ENCODE data around the gene METRN. TPM values are rescaled to one million over a fixed set of nuclear protein-coding genes. Genes with fewer than 3 reads are reported as not detected.
A peak's percentile ranks its signal among the peaks of the same experiment; 100 is the strongest.

The METRN gene
- polyA plus RNA-seq, 1 donor (not counting 4 experiments of a cell fraction or from before 2014, with no cell fraction given) = 42.1 TPM

DNA sequence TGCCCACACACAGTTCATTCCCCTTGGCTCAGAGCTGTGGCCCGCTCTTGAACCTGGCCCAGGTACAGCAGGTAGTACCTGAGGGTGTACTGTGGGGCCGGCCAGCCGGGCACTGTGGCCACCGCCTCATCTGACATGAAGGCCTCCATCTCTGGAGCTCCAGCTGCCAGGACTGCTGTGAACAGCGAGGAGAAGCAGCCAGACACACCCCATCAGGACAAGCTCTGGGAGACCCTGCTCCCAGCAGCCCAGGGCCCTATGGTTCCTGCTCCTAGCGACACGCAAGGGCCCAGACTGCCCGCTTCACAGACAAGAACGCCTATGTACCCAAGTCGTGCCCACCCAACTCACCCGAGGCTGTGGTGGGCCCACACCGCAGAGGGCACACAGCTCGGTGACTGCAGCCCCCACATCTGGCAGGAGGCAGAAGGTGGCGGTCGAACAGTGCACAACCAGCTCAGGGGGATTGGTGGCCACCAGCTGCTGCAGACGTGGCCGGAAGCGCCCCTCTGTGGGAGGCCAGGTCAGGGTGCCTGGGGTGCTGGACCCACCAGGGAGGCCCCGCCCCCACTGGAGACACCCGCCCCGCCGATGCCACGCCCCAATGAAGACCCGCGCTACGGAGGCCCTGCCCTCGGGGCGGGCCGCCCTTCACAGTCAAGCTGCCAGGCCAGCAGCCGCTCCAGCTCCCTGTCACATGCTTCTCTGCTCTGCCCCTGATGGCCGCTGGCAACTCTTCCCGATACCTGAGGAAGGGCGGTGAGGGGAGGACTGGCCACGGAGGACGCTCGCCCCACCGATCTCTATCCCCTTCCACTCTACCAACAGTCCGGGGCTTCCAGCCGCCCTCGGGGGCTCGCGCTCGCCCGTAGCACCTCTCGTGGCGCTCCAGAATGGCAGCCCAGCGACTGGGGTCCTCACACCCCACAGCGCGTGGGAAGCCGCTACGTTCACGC lies 35.8 kb upstream of the METRN start:
- FAIRE-seq (no peak), DNase-seq (ENCODE audit: low read depth, low spot score) (no peak)

GRCh38 chr16:679814-680624 lies 34.9 kb upstream of the METRN start, which contains the start of gene STUB1:
TSS of gene STUB1 (plus strand) at chr16:680410. CDS start at chr16:680526, 116 bp downstream.
- H3K27ac ChIP-seq (ENCODE audit: control insufficient read depth, insufficient read depth, low read length) = peak within 1 kb of the TSS; percentile 64
- H3K9ac ChIP-seq (ENCODE audit: control insufficient read depth, extremely low read depth, insufficient read depth, low read length) = peak within 1 kb of the TSS; percentile 82
- peaks cover 49% of the 10 kb centered on the region for H3K4me1 ChIP-seq (ENCODE audit: control insufficient read depth, extremely low read depth, insufficient read depth, low read length)
- no peaks in the 10 kb centered on the region for H3K9me1 ChIP-seq (ENCODE audit: control insufficient read depth, extremely low read depth, insufficient read depth, low read length)
- H4K20me1 ChIP-seq (ENCODE audit: control insufficient read depth, extremely low read depth, insufficient read depth, low read length) = peaks cover 16% of the 10 kb centered on the region
- H3K4me2 ChIP-seq (ENCODE audit: control insufficient read depth, extremely low read depth, insufficient read depth, low read depth, low read length) = peak within 1 kb of the TSS; percentile 86
- peak within 1 kb of the TSS; percentile 87 for H2AFZ ChIP-seq (ENCODE audit: control insufficient read depth, low read length)
- no peaks in the 10 kb centered on the region for H3K27me3 ChIP-seq (ENCODE audit: control insufficient read depth, extremely low read depth, insufficient read depth, low read length)
- H3K9me3 ChIP-seq (ENCODE audit: control insufficient read depth, low read depth, low read length) = no peaks in the 10 kb centered on the region
- peaks cover 10 to 21% of the 10 kb centered on the region in 2 experiments for H3K36me3 ChIP-seq (ENCODE audit: control insufficient read depth in 2 of 2, extremely low read depth in 1 of 2, insufficient read depth in 2 of 2, low read length in 2 of 2)
- peaks cover 31% of the 10 kb centered on the region for H3K79me2 ChIP-seq (ENCODE audit: control insufficient read depth, insufficient read depth, low read length)
- H3K4me3 ChIP-seq (ENCODE audit: control insufficient read depth in 2 of 3, extremely low read depth in 1 of 3, insufficient read depth in 2 of 3, low read depth in 1 of 3, low read length in 3 of 3) = peak within 1 kb of the TSS; percentile 56 to 89 (median 88)
- no peak for TF ChIP-seq EZH2 (IDR thresholded peaks at IDR 0.05; ENCODE audit: low read length)
- TF ChIP-seq, protein P1, sequence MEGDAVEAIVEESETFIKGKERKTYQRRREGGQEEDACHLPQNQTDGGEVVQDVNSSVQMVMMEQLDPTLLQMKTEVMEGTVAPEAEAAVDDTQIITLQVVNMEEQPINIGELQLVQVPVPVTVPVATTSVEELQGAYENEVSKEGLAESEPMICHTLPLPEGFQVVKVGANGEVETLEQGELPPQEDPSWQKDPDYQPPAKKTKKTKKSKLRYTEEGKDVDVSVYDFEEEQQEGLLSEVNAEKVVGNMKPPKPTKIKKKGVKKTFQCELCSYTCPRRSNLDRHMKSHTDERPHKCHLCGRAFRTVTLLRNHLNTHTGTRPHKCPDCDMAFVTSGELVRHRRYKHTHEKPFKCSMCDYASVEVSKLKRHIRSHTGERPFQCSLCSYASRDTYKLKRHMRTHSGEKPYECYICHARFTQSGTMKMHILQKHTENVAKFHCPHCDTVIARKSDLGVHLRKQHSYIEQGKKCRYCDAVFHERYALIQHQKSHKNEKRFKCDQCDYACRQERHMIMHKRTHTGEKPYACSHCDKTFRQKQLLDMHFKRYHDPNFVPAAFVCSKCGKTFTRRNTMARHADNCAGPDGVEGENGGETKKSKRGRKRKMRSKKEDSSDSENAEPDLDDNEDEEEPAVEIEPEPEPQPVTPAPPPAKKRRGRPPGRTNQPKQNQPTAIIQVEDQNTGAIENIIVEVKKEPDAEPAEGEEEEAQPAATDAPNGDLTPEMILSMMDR (optimal IDR thresholded peaks at IDR 0.05 in 1 of 3, IDR thresholded peaks at IDR 0.05 in 1 of 3, conservative IDR thresholded peaks at IDR 0.05 in 1 of 3; ENCODE audit: extremely low read depth in 1 of 3, insufficient read depth in 2 of 3, low read length in 3 of 3) = no peak
- dilution Hi-C loops (cut with MboI; ENCODE audit: extremely low pct_ligation_motif_present, low sequenced_read_pairs) = no loop called here
- DNase-seq (ENCODE audit: low read depth, low spot score) (no peak), FAIRE-seq (no peak)

More for the DNA sequence above, 35.8 kb upstream of the METRN start:
- H3K36me3 ChIP-seq (ENCODE audit: control insufficient read depth in 2 of 2, extremely low read depth in 1 of 2, insufficient read depth in 2 of 2, low read length in 2 of 2) = peaks cover 14 to 21% of the 10 kb centered on the region in 2 experiments
- peak overlapping the region; percentile 44 for H3K9ac ChIP-seq (ENCODE audit: control insufficient read depth, extremely low read depth, insufficient read depth, low read length)
- dilution Hi-C loops (cut with MboI; ENCODE audit: extremely low pct_ligation_motif_present, low sequenced_read_pairs) = no loop called here
- no peaks in the 10 kb centered on the region for H3K9me3 ChIP-seq (ENCODE audit: control insufficient read depth, low read depth, low read length)
- no peak overlapping the region for H3K27ac ChIP-seq (ENCODE audit: control insufficient read depth, insufficient read depth, low read length)
- H3K4me3 ChIP-seq (ENCODE audit: control insufficient read depth in 2 of 3, extremely low read depth in 1 of 3, insufficient read depth in 2 of 3, low read depth in 1 of 3, low read length in 3 of 3) = peak overlapping the region; percentile 30 to 59 (median 35)
- TF ChIP-seq EZH2 (IDR thresholded peaks at IDR 0.05; ENCODE audit: low read length) = no peak
- TF ChIP-seq, protein P1 (optimal IDR thresholded peaks at IDR 0.05 in 1 of 3, IDR thresholded peaks at IDR 0.05 in 1 of 3, conservative IDR thresholded peaks at IDR 0.05 in 1 of 3; ENCODE audit: extremely low read depth in 1 of 3, insufficient read depth in 2 of 3, low read length in 3 of 3) = no peak
- H4K20me1 ChIP-seq (ENCODE audit: control insufficient read depth, extremely low read depth, insufficient read depth, low read length) = peaks cover 16% of the 10 kb centered on the region
- peak overlapping the region; percentile 46 for H2AFZ ChIP-seq (ENCODE audit: control insufficient read depth, low read length)
- peaks cover 30% of the 10 kb centered on the region for H3K79me2 ChIP-seq (ENCODE audit: control insufficient read depth, insufficient read depth, low read length)
- peaks cover 48% of the 10 kb centered on the region for H3K4me1 ChIP-seq (ENCODE audit: control insufficient read depth, extremely low read depth, insufficient read depth, low read length)
- peak overlapping the region; percentile 64 for H3K4me2 ChIP-seq (ENCODE audit: control insufficient read depth, extremely low read depth, insufficient read depth, low read depth, low read length)
- H3K9me1 ChIP-seq (ENCODE audit: control insufficient read depth, extremely low read depth, insufficient read depth, low read length) = no peaks in the 10 kb centered on the region
- H3K27me3 ChIP-seq (ENCODE audit: control insufficient read depth, extremely low read depth, insufficient read depth, low read length) = no peaks in the 10 kb centered on the region
